ENCODE results near the gene RBM14. TPM values are rescaled to one million over a fixed set of nuclear protein-coding genes. Genes with fewer than 3 reads are reported as not detected.

Gene RBM14
- total and polyA plus RNA-seq, 2 donors (not counting 1 experiment from before 2014, with no cell fraction given): 52.4 to 244 TPM

GRCh38 chr11:66603072-66603471 is 13.4 kb upstream of the RBM14 start:
- no peak overlapping the region for H2AFZ ChIP-seq (ENCODE audit: insufficient read depth, low read depth, low read length, poor library complexity, severe bottlenecking)
- peaks cover 16% of the 10 kb centered on the region for H3K79me2 ChIP-seq (ENCODE audit: control insufficient read depth, insufficient read depth, low read length)
- H3K27ac Mint-ChIP-seq: no peak overlapping the region
- peaks cover 0 to 5% (median 0%) of the 10 kb centered on the region in 3 donors for H3K9me3 ChIP-seq (ENCODE audit: control extremely low read depth in 1 of 3, control insufficient read depth in 2 of 3, insufficient read depth in 1 of 3, low read length in 2 of 3)
- DNase-seq: no peak
- H4K20me1 ChIP-seq (ENCODE audit: control insufficient read depth, insufficient read depth, low read length, poor library complexity, severe bottlenecking): no peaks in the 10 kb centered on the region
- H3K4me1 Mint-ChIP-seq: peaks cover 35% of the 10 kb centered on the region
- H3K36me3 ChIP-seq (replicated peaks in 1 of 2; ENCODE audit: control extremely low read depth in 1 of 2, control insufficient read depth in 1 of 2, extremely low read depth in 1 of 2, insufficient read depth in 2 of 2, low read length in 1 of 2): peaks cover 2 to 41% of the 10 kb centered on the region in 2 experiments
- ChIA-PET CTCF (interaction anchor here (1.1 kb wide), 2 partner anchors 35 to 75 kb away, joined by 3 to 4 read pairs; no protein-coding TSS in a partner anchor), POLR2A (no interaction called here)
- H3K9me3 Mint-ChIP-seq (ENCODE audit: insufficient read depth): no peaks in the 10 kb centered on the region
- 96% methylated on average over 6 of the region's 6 CpGs for WGBS (ENCODE audit: insufficient coverage)
- H3K27ac ChIP-seq (ENCODE audit: low read length in 2 of 2): no peak overlapping the region
- no peak overlapping the region for H3K4me3 Mint-ChIP-seq
- no peak for ATAC-seq (ENCODE audit: low read depth)
- peaks cover 16 to 30% of the 10 kb centered on the region in 2 donors for H3K4me1 ChIP-seq (ENCODE audit: control insufficient read depth in 2 of 2, insufficient read depth in 2 of 2, low read length in 2 of 2)
- TF ChIP-seq CTCF (IDR thresholded peaks at IDR 0.05): no peak
- TF ChIP-seq EZH2 (IDR thresholded peaks at IDR 0.05; ENCODE audit: borderline replicate concordance, insufficient read depth, low read depth, low read length, poor library complexity, severe bottlenecking): no peak
- H3K4me2 ChIP-seq (replicated peaks; ENCODE audit: low read depth, low read length, poor library complexity, severe bottlenecking): no peak overlapping the region
- intact Hi-C loops (cut with micrococcal nuclease): no loop called here
- no peak overlapping the region for H3K4me3 ChIP-seq (ENCODE audit: control extremely low read depth in 1 of 5, extremely low read depth in 1 of 5, insufficient read depth in 1 of 5, low read depth in 2 of 5, low read length in 4 of 5)
- no peaks in the 10 kb centered on the region for H3K27me3 ChIP-seq (replicated peaks in 1 of 4; ENCODE audit: control extremely low read depth in 1 of 4, control insufficient read depth in 3 of 4, insufficient read depth in 4 of 4, low read length in 3 of 4)
- no peaks in the 10 kb centered on the region for H3K27me3 Mint-ChIP-seq
- H3K9ac ChIP-seq (ENCODE audit: low read length): no peak overlapping the region

GRCh38 chr11:66604155-66604554 is 12.3 kb upstream of the RBM14 start:
- CTCF ChIA-PET: no interaction called here
- no peak for ATAC-seq (ENCODE audit: low read depth)
- no peak overlapping the region for H3K4me3 Mint-ChIP-seq

More at GRCh38 chr11:66604155-66604554, 12.3 kb upstream of the RBM14 start:
- POLR2A ChIA-PET: interaction anchor here (1.5 kb wide), 1 partner anchor 12 kb away, joined by 6 read pairs; the partner anchor contains the start of gene RBM14
- Mint-ChIP-seq H3K9me3 (ENCODE audit: insufficient read depth) (no peaks in the 10 kb centered on the region), H3K27me3 (no peaks in the 10 kb centered on the region), H3K27ac (no peak overlapping the region), H3K4me1 (peaks cover 34% of the 10 kb centered on the region)
- peaks cover 23 to 41% of the 10 kb centered on the region in 2 donors for H3K4me1 ChIP-seq (ENCODE audit: control insufficient read depth in 2 of 2, insufficient read depth in 2 of 2, low read length in 2 of 2)
- TF ChIP-seq CTCF (IDR thresholded peaks at IDR 0.05) (no peak), EZH2 (IDR thresholded peaks at IDR 0.05; ENCODE audit: borderline replicate concordance, insufficient read depth, low read depth, low read length, poor library complexity, severe bottlenecking) (no peak)
- H3K27me3 ChIP-seq (replicated peaks in 1 of 4; ENCODE audit: control extremely low read depth in 1 of 4, control insufficient read depth in 3 of 4, insufficient read depth in 4 of 4, low read length in 3 of 4): no peaks in the 10 kb centered on the region
- 73% methylated on average over 5 of the region's 5 CpGs for WGBS (ENCODE audit: insufficient coverage)
- no peak overlapping the region for H2AFZ ChIP-seq (ENCODE audit: insufficient read depth, low read depth, low read length, poor library complexity, severe bottlenecking)
- no peak for DNase-seq
- no peak overlapping the region for H3K4me3 ChIP-seq (ENCODE audit: control extremely low read depth in 1 of 5, extremely low read depth in 1 of 5, insufficient read depth in 1 of 5, low read depth in 2 of 5, low read length in 4 of 5)
- intact Hi-C loops (cut with micrococcal nuclease): no loop called here
- H3K4me2 ChIP-seq (replicated peaks; ENCODE audit: low read depth, low read length, poor library complexity, severe bottlenecking): no peak overlapping the region
- no peaks in the 10 kb centered on the region for H4K20me1 ChIP-seq (ENCODE audit: control insufficient read depth, insufficient read depth, low read length, poor library complexity, severe bottlenecking)
- H3K9me3 ChIP-seq (ENCODE audit: control extremely low read depth in 1 of 3, control insufficient read depth in 2 of 3, insufficient read depth in 1 of 3, low read length in 2 of 3): peaks cover 0 to 7% (median 0%) of the 10 kb centered on the region in 3 donors
- peaks cover 2 to 38% of the 10 kb centered on the region in 2 experiments for H3K36me3 ChIP-seq (replicated peaks in 1 of 2; ENCODE audit: control extremely low read depth in 1 of 2, control insufficient read depth in 1 of 2, extremely low read depth in 1 of 2, insufficient read depth in 2 of 2, low read length in 1 of 2)
- no peak overlapping the region for H3K9ac ChIP-seq (ENCODE audit: low read length)
- H3K79me2 ChIP-seq (ENCODE audit: control insufficient read depth, insufficient read depth, low read length): peaks cover 10% of the 10 kb centered on the region
- no peak overlapping the region for H3K27ac ChIP-seq (ENCODE audit: low read length in 2 of 2)

Data from B cell (primary cell).